Nephron progenitor cell (in vitro differentiated cells): ENCODE data around the gene RSPH1.

Experiments used
- DNase-seq: peaks from one replicate; pipeline ENCODE4 v3.0.0; 2021
- H3K27ac Mint-ChIP-seq: 2 replicates; pipeline ENCODE4 v1.8.0; 2021; ENCODE audit warnings: mild to moderate bottlenecking, moderate library complexity, mixed read lengths
- H3K27me3 Mint-ChIP-seq: 2 replicates; pipeline ENCODE4 v1.8.0; 2021; ENCODE audit warnings: mild to moderate bottlenecking, low read depth, mixed read lengths; ENCODE audit not compliant: poor library complexity
- H3K36me3 Mint-ChIP-seq: 2 replicates; pipeline ENCODE4 v1.8.0; 2021; ENCODE audit warnings: low read depth, mixed read lengths
- H3K4me1 Mint-ChIP-seq: 2 replicates; pipeline ENCODE4 v1.8.0; 2021; ENCODE audit warnings: mixed read lengths
- H3K4me3 Mint-ChIP-seq: 2 replicates; pipeline ENCODE4 v1.8.0; 2021; ENCODE audit warnings: mild to moderate bottlenecking, moderate library complexity, mixed read lengths
- H3K9me3 Mint-ChIP-seq: 2 replicates; pipeline ENCODE4 v1.8.0; 2021; ENCODE audit warnings: mild to moderate bottlenecking, moderate library complexity, mixed read lengths
- CTCF ChIP-seq: fragments of 200-600 bp; sonication (generic); IDR thresholded peaks from 2 replicates; pipeline ENCODE4 v1.5.0; 2021; ENCODE audit warnings: antibody characterized with exemption

RSPH1 gene

DNA sequence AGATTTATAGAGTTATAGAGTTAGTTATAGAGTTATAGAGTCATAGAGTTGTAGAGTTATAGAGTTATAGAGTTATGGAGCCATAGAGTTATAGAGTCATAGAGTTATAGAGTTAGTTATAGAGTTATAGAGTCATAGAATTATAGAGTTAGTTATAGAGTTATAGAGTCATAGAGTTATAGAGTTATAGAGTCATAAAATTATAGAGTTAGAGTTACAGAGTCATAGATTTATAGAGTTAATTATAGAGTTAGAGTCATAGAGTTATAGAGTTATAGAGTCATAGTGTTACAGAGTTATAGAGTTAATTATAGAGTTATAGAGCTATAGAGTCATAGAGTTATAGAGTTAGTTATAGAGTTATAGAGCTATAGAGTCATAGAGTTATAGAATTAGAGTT, 60.2 kb downstream of the RSPH1 start:
- Mint-ChIP-seq H3K9me3 (peaks cover 16% of the 10 kb centered on the region), H3K36me3 (no peaks in the 10 kb centered on the region), H3K27me3 (peaks cover 32% of the 10 kb centered on the region), H3K4me1 (no peaks in the 10 kb centered on the region), H3K4me3 (no peak overlapping the region), H3K27ac (no peak overlapping the region)
- DNase-seq: no peak
- TF ChIP-seq CTCF: no peak

DNA sequence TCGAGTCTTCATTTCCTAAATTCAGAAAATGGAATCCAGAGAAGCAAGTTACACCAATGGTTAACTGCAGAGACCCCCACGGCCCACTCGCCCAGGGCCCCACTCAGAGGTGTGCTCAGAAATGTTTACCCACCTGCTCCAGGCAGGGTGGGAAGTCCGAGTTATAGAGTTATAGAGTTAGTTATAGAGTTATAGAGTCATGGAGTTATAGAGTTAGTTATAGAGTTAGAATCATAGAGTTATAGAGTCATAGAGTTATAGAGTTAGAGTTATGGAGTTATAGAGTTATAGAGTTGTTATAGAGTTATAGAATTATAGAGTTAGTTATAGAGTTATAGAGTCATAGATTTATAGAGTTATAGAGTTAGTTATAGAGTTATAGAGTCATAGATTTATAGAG, 60.6 kb downstream of the RSPH1 start:
- TF ChIP-seq CTCF: no peak
- H3K27ac Mint-ChIP-seq: no peak overlapping the region
- peaks cover 16% of the 10 kb centered on the region for H3K9me3 Mint-ChIP-seq
- no peaks in the 10 kb centered on the region for H3K36me3 Mint-ChIP-seq
- peaks cover 32% of the 10 kb centered on the region for H3K27me3 Mint-ChIP-seq
- no peaks in the 10 kb centered on the region for H3K4me1 Mint-ChIP-seq
- H3K4me3 Mint-ChIP-seq: no peak overlapping the region
- no peak for DNase-seq

DNA sequence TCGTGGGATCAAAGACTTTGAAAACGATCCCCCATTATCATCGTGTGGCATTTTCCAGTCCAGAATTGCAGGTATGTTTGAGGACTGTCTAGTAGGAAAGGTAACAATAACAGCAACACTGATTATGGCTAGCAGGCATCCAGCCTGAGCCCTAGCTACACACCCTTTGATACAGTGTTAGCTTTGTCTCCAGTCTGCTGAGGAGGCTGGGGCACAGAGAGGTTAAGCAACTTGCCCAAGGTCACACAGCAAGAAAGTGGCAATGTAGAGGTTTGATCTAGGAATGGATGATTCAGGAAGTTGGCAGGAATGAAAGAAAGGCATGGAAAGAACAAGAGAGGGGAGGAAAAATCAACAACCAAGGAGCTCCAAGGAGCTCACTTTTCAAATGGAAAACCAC, 61.1 kb downstream of the RSPH1 start:
- Mint-ChIP-seq H3K4me1 (no peaks in the 10 kb centered on the region), H3K27ac (no peak overlapping the region), H3K36me3 (no peaks in the 10 kb centered on the region), H3K27me3 (peaks cover 32% of the 10 kb centered on the region), H3K9me3 (peaks cover 16% of the 10 kb centered on the region), H3K4me3 (no peak overlapping the region)
- TF ChIP-seq CTCF: no peak
- DNase-seq: no peak

DNA sequence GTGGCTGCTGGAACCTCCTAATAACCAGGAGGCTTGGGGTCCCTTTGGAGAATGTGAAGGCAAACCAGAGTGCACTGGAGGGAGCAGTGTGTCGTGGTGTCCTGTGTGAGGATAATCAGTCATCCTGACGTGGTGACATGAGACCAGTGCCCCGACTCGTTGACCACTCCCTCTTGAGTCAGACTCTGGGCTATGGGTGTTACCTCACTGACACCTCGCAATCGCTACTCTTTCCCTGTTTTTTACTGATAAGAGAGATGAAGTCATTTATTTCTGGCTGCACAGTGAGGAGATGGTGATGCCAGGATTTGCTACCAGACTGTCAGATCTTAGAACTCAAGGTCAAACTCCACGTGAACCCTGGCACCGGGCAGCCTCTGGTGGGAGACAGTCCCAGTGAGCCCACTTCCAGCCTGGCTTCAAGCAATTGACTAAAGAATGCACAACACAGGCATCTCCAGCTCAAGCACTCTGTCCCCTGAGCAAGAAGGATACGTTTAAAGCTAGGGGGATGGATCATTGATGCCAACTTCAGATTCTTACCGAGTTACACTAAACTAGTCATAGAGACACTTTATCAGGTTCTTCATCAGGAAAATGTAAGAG, 62.0 kb downstream of the RSPH1 start:
- Mint-ChIP-seq H3K4me3 (no peak overlapping the region), H3K27me3 (peaks cover 29% of the 10 kb centered on the region)

DNA sequence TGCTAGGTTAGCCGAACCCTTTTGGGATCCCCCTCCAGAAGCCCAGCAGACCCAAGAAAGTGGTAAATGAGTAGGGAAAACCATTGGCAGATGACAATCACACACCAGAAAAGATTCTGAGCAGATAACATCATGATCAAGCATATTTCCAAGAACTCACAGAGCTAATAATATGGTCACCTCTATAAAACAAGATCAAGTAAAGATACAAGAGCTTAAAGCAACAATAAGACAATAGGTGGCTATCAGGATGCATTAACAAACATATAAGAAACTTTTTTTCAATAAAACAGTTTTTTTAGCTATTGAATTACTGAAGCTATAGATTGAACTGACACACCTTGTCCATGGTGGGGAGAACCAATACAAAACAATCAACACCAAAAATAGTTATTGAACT, 63.3 kb downstream of the RSPH1 start:
- Mint-ChIP-seq H3K9me3 (peaks cover 16% of the 10 kb centered on the region), H3K36me3 (no peaks in the 10 kb centered on the region), H3K4me1 (no peaks in the 10 kb centered on the region), H3K4me3 (no peak overlapping the region), H3K27ac (no peak overlapping the region), H3K27me3 (peaks cover 27% of the 10 kb centered on the region)
- DNase-seq: no peak
- TF ChIP-seq CTCF: no peak

More for the DNA sequence above, 62.0 kb downstream of the RSPH1 start:
- Mint-ChIP-seq H3K36me3 (no peaks in the 10 kb centered on the region), H3K27ac (no peak overlapping the region), H3K4me1 (no peaks in the 10 kb centered on the region), H3K9me3 (peaks cover 16% of the 10 kb centered on the region)
- DNase-seq: no peak
- no peak for TF ChIP-seq CTCF

DNA sequence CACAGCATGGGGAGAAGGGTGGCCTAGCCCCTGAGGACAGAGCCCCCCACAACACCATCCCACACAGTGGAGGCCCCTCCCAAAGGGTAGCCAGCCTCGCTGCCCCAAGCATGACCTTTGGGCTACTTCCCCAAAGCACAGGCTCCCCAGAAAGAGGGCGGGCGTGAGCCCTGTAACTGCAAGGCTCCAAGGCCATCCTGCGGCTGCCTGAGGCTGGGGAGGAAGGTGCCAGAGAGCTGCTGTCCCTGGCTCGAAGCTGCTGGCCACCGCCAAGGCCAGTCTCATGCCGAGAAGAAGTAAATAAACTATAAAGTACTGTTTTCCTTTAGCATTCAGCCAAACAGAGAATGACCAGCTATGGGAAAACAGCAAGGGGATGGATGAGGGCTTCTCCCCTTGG, 64.8 kb downstream of the RSPH1 start:
- TF ChIP-seq CTCF: no peak
- H3K27ac Mint-ChIP-seq: no peak overlapping the region
- no peaks in the 10 kb centered on the region for H3K36me3 Mint-ChIP-seq
- no peak for DNase-seq
- H3K9me3 Mint-ChIP-seq: peaks cover 16% of the 10 kb centered on the region
- peaks cover 33% of the 10 kb centered on the region for H3K27me3 Mint-ChIP-seq
- no peaks in the 10 kb centered on the region for H3K4me1 Mint-ChIP-seq
- H3K4me3 Mint-ChIP-seq: no peak overlapping the region
